ENCODE measurements around the gene AGRP.

Gene AGRP

DNA sequence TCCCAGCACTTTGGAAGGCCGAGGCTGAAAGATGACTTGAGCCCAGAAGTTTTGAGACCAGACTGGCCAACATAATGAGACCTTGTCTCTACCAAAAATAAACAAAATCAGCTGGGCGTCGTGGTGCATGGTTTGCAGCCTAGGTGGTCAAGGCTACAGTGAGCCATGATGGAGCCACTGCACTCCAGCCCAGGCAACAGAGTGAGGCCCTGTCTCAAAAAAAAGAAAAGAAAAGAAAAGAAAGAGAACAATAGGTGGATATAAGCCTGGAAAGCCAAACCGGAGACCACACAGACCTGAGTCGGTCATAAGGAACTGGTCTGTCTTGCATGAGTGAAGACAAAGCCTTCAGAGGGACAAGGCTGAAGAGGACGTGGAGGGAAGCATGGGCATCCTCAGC, 16.8 kb downstream of the AGRP start:
- peaks cover 0 to 7% (median 0%) of the 10 kb centered on the region in 5 donors for H3K36me3 ChIP-seq (ENCODE audit: control insufficient read depth in 5 of 5, insufficient read depth in 5 of 5, low read length in 5 of 5)
- no peak overlapping the region for H3K27ac ChIP-seq (ENCODE audit: low read depth, low read length)
- no peak overlapping the region for H3K9ac ChIP-seq (ENCODE audit: low read length in 5 of 5)
- no peak overlapping the region for H3K4me3 ChIP-seq (ENCODE audit: low read depth in 1 of 5, low read length in 5 of 5)
- H3K4me1 ChIP-seq (ENCODE audit: control insufficient read depth in 5 of 5, insufficient read depth in 5 of 5, low read length in 5 of 5), result peaks cover 8 to 60% (median 46%) of the 10 kb centered on the region in 5 donors
- no peaks in the 10 kb centered on the region for H3K27me3 ChIP-seq (ENCODE audit: control insufficient read depth in 5 of 5, insufficient read depth in 4 of 5, low read length in 5 of 5)
- no peaks in the 10 kb centered on the region for H3K9me3 ChIP-seq (ENCODE audit: control insufficient read depth in 5 of 5, low read length in 5 of 5)

- peaks cover 16 to 62% (median 50%) of the 10 kb centered on the region in 5 donors for H3K4me1 ChIP-seq (ENCODE audit: control insufficient read depth in 5 of 5, insufficient read depth in 5 of 5, low read length in 5 of 5)
- peaks cover 0 to 12% (median 3%) of the 10 kb centered on the region in 5 donors for H3K36me3 ChIP-seq (ENCODE audit: control insufficient read depth in 5 of 5, insufficient read depth in 5 of 5, low read length in 5 of 5)
- H3K9me3 ChIP-seq (ENCODE audit: control insufficient read depth in 5 of 5, low read length in 5 of 5), result no peaks in the 10 kb centered on the region
- peak overlapping the region in 2 of 5 donors; percentile 7 to 8 for H3K9ac ChIP-seq (ENCODE audit: low read length in 5 of 5)
- H3K4me3 ChIP-seq (ENCODE audit: low read depth in 1 of 5, low read length in 5 of 5), result no peak overlapping the region
- H3K27me3 ChIP-seq (ENCODE audit: control insufficient read depth in 5 of 5, insufficient read depth in 4 of 5, low read length in 5 of 5), result no peaks in the 10 kb centered on the region
- no peak overlapping the region for H3K27ac ChIP-seq (ENCODE audit: low read depth, low read length)
Observed at GRCh38 chr16:67464565-67464964, 18.8 kb downstream of the AGRP start.

- H3K4me1 ChIP-seq (ENCODE audit: control insufficient read depth in 5 of 5, insufficient read depth in 5 of 5, low read length in 5 of 5), result peaks cover 24 to 70% (median 56%) of the 10 kb centered on the region in 5 donors
- H3K27ac ChIP-seq (ENCODE audit: low read depth, low read length), result no peak overlapping the region
Observed at GRCh38 chr16:67463691-67464090, 19.7 kb downstream of the AGRP start.

GRCh38 chr16:67463059-67463458, 20.3 kb downstream of the AGRP start:
- H3K36me3 ChIP-seq (ENCODE audit: control insufficient read depth in 5 of 5, insufficient read depth in 5 of 5, low read length in 5 of 5), result peaks cover 0 to 12% (median 3%) of the 10 kb centered on the region in 5 donors
- H3K4me3 ChIP-seq (ENCODE audit: low read depth in 1 of 5, low read length in 5 of 5), result no peak overlapping the region
- H3K9me3 ChIP-seq (ENCODE audit: control insufficient read depth in 5 of 5, low read length in 5 of 5), result no peaks in the 10 kb centered on the region
- H3K27me3 ChIP-seq (ENCODE audit: control insufficient read depth in 5 of 5, insufficient read depth in 4 of 5, low read length in 5 of 5), result no peaks in the 10 kb centered on the region
- H3K27ac ChIP-seq (ENCODE audit: low read depth, low read length), result no peak overlapping the region
- no peak overlapping the region for H3K9ac ChIP-seq (ENCODE audit: low read length in 5 of 5)
- peaks cover 30 to 72% (median 63%) of the 10 kb centered on the region in 5 donors for H3K4me1 ChIP-seq (ENCODE audit: control insufficient read depth in 5 of 5, insufficient read depth in 5 of 5, low read length in 5 of 5)

More at GRCh38 chr16:67463691-67464090, 19.7 kb downstream of the AGRP start:
- Histone ChIP-seq H3K9ac (ENCODE audit: low read length in 5 of 5) (peak overlapping the region in 1 of 5 donors; percentile 10), H3K9me3 (ENCODE audit: control insufficient read depth in 5 of 5, low read length in 5 of 5) (no peaks in the 10 kb centered on the region), H3K4me3 (ENCODE audit: low read depth in 1 of 5, low read length in 5 of 5) (no peak overlapping the region), H3K27me3 (ENCODE audit: control insufficient read depth in 5 of 5, insufficient read depth in 4 of 5, low read length in 5 of 5) (no peaks in the 10 kb centered on the region), H3K36me3 (ENCODE audit: control insufficient read depth in 5 of 5, insufficient read depth in 5 of 5, low read length in 5 of 5) (peaks cover 0 to 12% (median 3%) of the 10 kb centered on the region in 5 donors)

GRCh38 chr16:67462279-67462655, 21.1 kb downstream of the AGRP start:
- no peaks in the 10 kb centered on the region for H3K27me3 ChIP-seq (ENCODE audit: control insufficient read depth in 5 of 5, insufficient read depth in 4 of 5, low read length in 5 of 5)
- no peak overlapping the region for H3K4me3 ChIP-seq (ENCODE audit: low read depth in 1 of 5, low read length in 5 of 5)
- H3K4me1 ChIP-seq (ENCODE audit: control insufficient read depth in 5 of 5, insufficient read depth in 5 of 5, low read length in 5 of 5), result peaks cover 37 to 80% (median 71%) of the 10 kb centered on the region in 5 donors
- peaks cover 0 to 12% (median 3%) of the 10 kb centered on the region in 5 donors for H3K36me3 ChIP-seq (ENCODE audit: control insufficient read depth in 5 of 5, insufficient read depth in 5 of 5, low read length in 5 of 5)
- no peaks in the 10 kb centered on the region for H3K9me3 ChIP-seq (ENCODE audit: control insufficient read depth in 5 of 5, low read length in 5 of 5)
- H3K27ac ChIP-seq (ENCODE audit: low read depth, low read length), result no peak overlapping the region
- H3K9ac ChIP-seq (ENCODE audit: low read length in 5 of 5), result no peak overlapping the region

- Histone ChIP-seq H3K9me3 (ENCODE audit: control insufficient read depth in 5 of 5, low read length in 5 of 5) (no peaks in the 10 kb centered on the region), H3K4me1 (ENCODE audit: control insufficient read depth in 5 of 5, insufficient read depth in 5 of 5, low read length in 5 of 5) (peaks cover 41 to 86% (median 76%) of the 10 kb centered on the region in 5 donors), H3K36me3 (ENCODE audit: control insufficient read depth in 5 of 5, insufficient read depth in 5 of 5, low read length in 5 of 5) (peaks cover 0 to 12% (median 3%) of the 10 kb centered on the region in 5 donors), H3K9ac (ENCODE audit: low read length in 5 of 5) (no peak overlapping the region), H3K27me3 (ENCODE audit: control insufficient read depth in 5 of 5, insufficient read depth in 4 of 5, low read length in 5 of 5) (no peaks in the 10 kb centered on the region), H3K4me3 (ENCODE audit: low read depth in 1 of 5, low read length in 5 of 5) (no peak overlapping the region), H3K27ac (ENCODE audit: low read depth, low read length) (no peak overlapping the region)
Observed at GRCh38 chr16:67461600-67462278, 21.6 kb downstream of the AGRP start.

DNA sequence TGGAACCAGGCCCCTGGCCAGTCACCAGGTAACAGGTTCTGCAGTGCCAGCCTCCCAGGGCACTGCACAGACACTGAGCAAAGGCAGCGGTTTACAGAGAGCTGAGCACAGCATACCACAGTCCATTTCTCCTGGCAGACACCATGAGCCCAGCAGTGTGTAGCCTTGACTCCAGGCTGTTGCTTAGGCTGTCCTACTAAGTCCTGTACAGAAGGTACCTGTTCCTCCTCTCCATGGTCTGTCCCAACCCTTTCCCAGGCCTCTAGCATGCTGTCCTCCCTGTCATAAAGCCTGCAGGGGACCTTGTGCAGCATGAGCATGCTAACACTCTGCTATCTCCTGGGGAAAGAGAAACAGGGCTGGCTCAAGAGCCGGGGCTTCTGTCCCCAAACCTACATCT, 22.4 kb downstream of the AGRP start:
- H3K9me3 ChIP-seq (ENCODE audit: control insufficient read depth in 5 of 5, low read length in 5 of 5), result no peaks in the 10 kb centered on the region
- no peak overlapping the region for H3K4me3 ChIP-seq (ENCODE audit: low read depth in 1 of 5, low read length in 5 of 5)
- H3K9ac ChIP-seq (ENCODE audit: low read length in 5 of 5), result no peak overlapping the region

GRCh38 chr16:67460168-67460567, 23.2 kb downstream of the AGRP start:
- Histone ChIP-seq H3K9me3 (ENCODE audit: control insufficient read depth in 5 of 5, low read length in 5 of 5) (no peaks in the 10 kb centered on the region), H3K27ac (ENCODE audit: low read depth, low read length) (no peak overlapping the region), H3K4me3 (ENCODE audit: low read depth in 1 of 5, low read length in 5 of 5) (no peak overlapping the region), H3K36me3 (ENCODE audit: control insufficient read depth in 5 of 5, insufficient read depth in 5 of 5, low read length in 5 of 5) (peaks cover 0 to 12% (median 3%) of the 10 kb centered on the region in 5 donors), H3K27me3 (ENCODE audit: control insufficient read depth in 5 of 5, insufficient read depth in 4 of 5, low read length in 5 of 5) (no peaks in the 10 kb centered on the region), H3K9ac (ENCODE audit: low read length in 5 of 5) (peak overlapping the region in 1 of 5 donors; percentile 60), H3K4me1 (ENCODE audit: control insufficient read depth in 5 of 5, insufficient read depth in 5 of 5, low read length in 5 of 5) (peaks cover 37 to 85% (median 75%) of the 10 kb centered on the region in 5 donors)

More for the DNA sequence above, 22.4 kb downstream of the AGRP start:
- H3K36me3 ChIP-seq (ENCODE audit: control insufficient read depth in 5 of 5, insufficient read depth in 5 of 5, low read length in 5 of 5), result peaks cover 0 to 12% (median 3%) of the 10 kb centered on the region in 5 donors
- H3K27ac ChIP-seq (ENCODE audit: low read depth, low read length), result no peak overlapping the region
- H3K27me3 ChIP-seq (ENCODE audit: control insufficient read depth in 5 of 5, insufficient read depth in 4 of 5, low read length in 5 of 5), result no peaks in the 10 kb centered on the region
- H3K4me1 ChIP-seq (ENCODE audit: control insufficient read depth in 5 of 5, insufficient read depth in 5 of 5, low read length in 5 of 5), result peaks cover 42 to 93% (median 82%) of the 10 kb centered on the region in 5 donors

DNA sequence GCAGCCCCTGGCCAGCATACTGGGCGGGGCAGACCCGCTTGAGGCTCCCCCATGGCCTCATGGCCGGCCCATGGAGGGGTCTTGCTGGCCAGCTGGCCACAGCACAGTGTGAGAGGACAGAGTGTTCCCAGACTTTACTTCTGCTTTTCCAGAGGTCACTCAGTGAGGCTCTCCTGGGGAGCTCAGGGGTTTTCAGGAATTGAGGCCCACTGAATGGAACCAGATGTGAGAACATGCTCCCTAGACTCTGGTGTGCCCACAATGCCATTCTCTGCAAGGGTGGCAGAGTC, 23.5 kb downstream of the AGRP start:
- Histone ChIP-seq H3K27ac (ENCODE audit: low read depth, low read length) (no peak overlapping the region), H3K9ac (ENCODE audit: low read length in 5 of 5) (peak overlapping the region in 3 of 5 donors; percentile 32 to 60 (median 39)), H3K4me3 (ENCODE audit: low read depth in 1 of 5, low read length in 5 of 5) (no peak overlapping the region), H3K27me3 (ENCODE audit: control insufficient read depth in 5 of 5, insufficient read depth in 4 of 5, low read length in 5 of 5) (no peaks in the 10 kb centered on the region), H3K9me3 (ENCODE audit: control insufficient read depth in 5 of 5, low read length in 5 of 5) (no peaks in the 10 kb centered on the region), H3K36me3 (ENCODE audit: control insufficient read depth in 5 of 5, insufficient read depth in 5 of 5, low read length in 5 of 5) (peaks cover 0 to 12% (median 3%) of the 10 kb centered on the region in 5 donors), H3K4me1 (ENCODE audit: control insufficient read depth in 5 of 5, insufficient read depth in 5 of 5, low read length in 5 of 5) (peaks cover 37 to 82% (median 72%) of the 10 kb centered on the region in 5 donors)

DNA sequence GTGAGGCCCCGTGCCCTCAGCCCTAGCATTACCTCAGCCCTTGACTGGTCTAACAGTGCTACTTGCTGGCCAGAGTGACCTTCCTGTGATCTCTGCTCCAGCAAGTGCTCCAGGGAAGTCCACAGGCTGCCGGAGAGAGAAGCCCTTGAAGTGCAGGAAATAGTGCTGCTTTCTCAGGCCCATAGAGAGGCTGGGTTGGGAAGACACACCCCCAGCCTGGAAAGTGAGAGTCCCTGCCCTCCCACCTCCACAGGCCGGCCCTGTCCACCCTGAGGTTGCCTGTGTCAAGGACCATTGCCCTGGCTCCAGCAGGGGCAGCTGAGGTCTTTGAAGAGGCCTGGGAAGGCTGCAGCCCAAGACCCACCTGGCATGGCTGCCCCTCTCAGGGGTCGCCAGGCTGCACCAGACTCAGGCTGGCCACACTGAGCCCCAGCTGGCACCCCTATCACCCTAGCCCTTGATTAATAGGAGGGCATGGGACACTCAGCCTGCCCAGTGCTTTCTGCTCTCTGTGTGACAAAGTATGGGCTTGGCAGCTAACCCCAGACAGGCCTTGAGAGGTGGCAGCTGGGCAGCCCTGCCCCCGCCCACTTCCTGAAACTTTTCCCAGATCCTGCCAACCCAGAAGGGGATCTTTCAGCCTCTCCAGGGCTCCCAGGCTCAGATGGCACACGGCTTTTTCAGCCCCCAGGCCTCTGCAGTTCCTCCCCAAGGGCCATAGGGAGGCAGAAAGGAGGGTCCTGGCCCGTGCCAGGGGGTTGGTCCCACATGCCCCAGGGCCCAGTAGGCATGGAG, 24.1 kb downstream of the AGRP start:
- Histone ChIP-seq H3K4me1 (ENCODE audit: control insufficient read depth in 5 of 5, insufficient read depth in 5 of 5, low read length in 5 of 5) (peaks cover 37 to 76% (median 66%) of the 10 kb centered on the region in 5 donors), H3K27me3 (ENCODE audit: control insufficient read depth in 5 of 5, insufficient read depth in 4 of 5, low read length in 5 of 5) (no peaks in the 10 kb centered on the region), H3K36me3 (ENCODE audit: control insufficient read depth in 5 of 5, insufficient read depth in 5 of 5, low read length in 5 of 5) (peaks cover 0 to 12% (median 3%) of the 10 kb centered on the region in 5 donors), H3K4me3 (ENCODE audit: low read depth in 1 of 5, low read length in 5 of 5) (no peak overlapping the region), H3K27ac (ENCODE audit: low read depth, low read length) (no peak overlapping the region), H3K9ac (ENCODE audit: low read length in 5 of 5) (peak overlapping the region in 3 of 5 donors; percentile 11 to 60 (median 32)), H3K9me3 (ENCODE audit: control insufficient read depth in 5 of 5, low read length in 5 of 5) (no peaks in the 10 kb centered on the region)

Data from subcutaneous abdominal adipose tissue (tissue), 5 donors.